IPS DF 4.7 (cell line): ENCODE data around the gene HDGFL2.

Experiments
- DNase-seq: peaks from one replicate; pipeline ENCODE4 v3.0.0-alpha.2; 2013; ENCODE audit warnings: low spot score; ENCODE audit errors: extremely low read depth

HDGFL2 gene

GRCh38 chr19:4472174-4472974, at the start of gene HDGFL2:
Gene HDGFL2 (plus strand): TSS chr19:4472297. CDS start chr19:4472351, 54 bp downstream.
- no peak for DNase-seq

- no peak for DNase-seq
Measured at GRCh38 chr19:4423416-4424126, 48.5 kb upstream of the HDGFL2 start.

- no peak for DNase-seq
Measured at GRCh38 chr19:4425537-4425936, 46.6 kb upstream of the HDGFL2 start.

GRCh38 chr19:4428326-4428975, 43.6 kb upstream of the HDGFL2 start:
- no peak for DNase-seq

GRCh38 chr19:4429256-4429655, 42.8 kb upstream of the HDGFL2 start:
- no peak for DNase-seq

GRCh38 chr19:4429771-4430171, 42.3 kb upstream of the HDGFL2 start:
- DNase-seq: no peak

GRCh38 chr19:4430760-4431159, 41.3 kb upstream of the HDGFL2 start:
- no peak for DNase-seq

- no peak for DNase-seq
Measured at GRCh38 chr19:4431296-4431695, 40.8 kb upstream of the HDGFL2 start.

GRCh38 chr19:4431808-4432674, 40.1 kb upstream of the HDGFL2 start:
- DNase-seq: no peak

- DNase-seq: no peak
Measured at GRCh38 chr19:4432918-4433506, 39.1 kb upstream of the HDGFL2 start.

GRCh38 chr19:4434391-4434790, 37.7 kb upstream of the HDGFL2 start:
- DNase-seq: no peak

GRCh38 chr19:4436231-4436630, 35.9 kb upstream of the HDGFL2 start:
- DNase-seq: no peak

GRCh38 chr19:4437103-4437502, 35.0 kb upstream of the HDGFL2 start:
- no peak for DNase-seq

- no peak for DNase-seq
Measured at GRCh38 chr19:4439243-4439642, 32.9 kb upstream of the HDGFL2 start.

- no peak for DNase-seq
Measured at GRCh38 chr19:4441994-4442818, 29.9 kb upstream of the HDGFL2 start.

GRCh38 chr19:4442819-4443146, 29.3 kb upstream of the HDGFL2 start:
- no peak for DNase-seq

- no peak for DNase-seq
Measured at GRCh38 chr19:4443188-4443587, 28.9 kb upstream of the HDGFL2 start.

- DNase-seq: no peak
Measured at GRCh38 chr19:4443966-4444764, 27.9 kb upstream of the HDGFL2 start.
